Stimulated activated CD8-positive, alpha-beta memory T cell treated with anti-CD3 and anti-CD28 coated beads, Interleukin-12 subunit alpha, Interleukin-12 subunit beta, amount 100 ng/mL, for 1 hour (primary cell): ENCODE results near the gene KIAA1614.

Experiments used
- DNase-seq: peaks from one replicate; pipeline ENCODE4 v3.0.0-alpha.2; 2020; ENCODE audit warnings: low read depth

The KIAA1614 gene

GRCh38 chr1:180908074-180908765, 4.5 kb upstream of the KIAA1614 start:
- DNase-seq: no peak

- DNase-seq: no peak
Measured at GRCh38 chr1:180909005-180909414, 3.7 kb upstream of the KIAA1614 start.

- no peak for DNase-seq
Measured at GRCh38 chr1:180909462-180909976, 3.2 kb upstream of the KIAA1614 start.

GRCh38 chr1:180911640-180912191, 981 bp upstream of the KIAA1614 start:
- DNase-seq: no peak

GRCh38 chr1:180912211-180912800, 391 bp upstream of the KIAA1614 start:
- DNase-seq: no peak

- DNase-seq: no peak
Measured at GRCh38 chr1:180915426-180915965, 2.8 kb downstream of the KIAA1614 start.

- DNase-seq: no peak
Measured at GRCh38 chr1:180916012-180916770, 3.5 kb downstream of the KIAA1614 start.

GRCh38 chr1:180916771-180917170, 4.1 kb downstream of the KIAA1614 start:
- DNase-seq: no peak

GRCh38 chr1:180917306-180918065, 4.8 kb downstream of the KIAA1614 start:
- DNase-seq: no peak

GRCh38 chr1:180918519-180918918, 5.8 kb downstream of the KIAA1614 start:
- DNase-seq: no peak

- no peak for DNase-seq
Measured at GRCh38 chr1:180919183-180919700, 6.5 kb downstream of the KIAA1614 start.

- no peak for DNase-seq
Measured at GRCh38 chr1:180920193-180920592, 7.5 kb downstream of the KIAA1614 start.

- DNase-seq: no peak
Measured at GRCh38 chr1:180920702-180921101, 8.0 kb downstream of the KIAA1614 start.

- DNase-seq: no peak
Measured at GRCh38 chr1:180921386-180921785, 8.7 kb downstream of the KIAA1614 start.

- DNase-seq: no peak
Measured at GRCh38 chr1:180921891-180922630, 9.4 kb downstream of the KIAA1614 start.

GRCh38 chr1:180922631-180923015, 9.9 kb downstream of the KIAA1614 start:
- DNase-seq: no peak

- DNase-seq: no peak
Measured at GRCh38 chr1:180923021-180923841, 10.5 kb downstream of the KIAA1614 start.

- DNase-seq: no peak
Measured at GRCh38 chr1:180923887-180924286, 11.2 kb downstream of the KIAA1614 start.

- DNase-seq: no peak
Measured at GRCh38 chr1:180924939-180925338, 12.2 kb downstream of the KIAA1614 start.
